Ovary (tissue), 9 donors: ENCODE data around the gene SNCA. TPM values are rescaled to one million over a fixed set of nuclear protein-coding genes. Genes with fewer than 3 reads are reported as not detected.

Experiments used
- DNase-seq, 5 donors: peaks; one replicate each; pipeline ENCODE4 v3.0.0-alpha.2; 2019 to 2020
- H3K27ac ChIP-seq, 2 donors: fragments of 200-600 bp; one replicate each; pipeline versions ENCODE4 v1.5.1 to v1.8.0; 2019 to 2022
- H3K27me3 ChIP-seq: fragments of 200-600 bp; one replicate; pipeline ENCODE4 v1.8.0; 2022
- H3K36me3 ChIP-seq: fragments of 200-600 bp; sonication (generic); one replicate; pipeline ENCODE4 v1.5.1; 2019
- H3K4me1 ChIP-seq: one replicate; pipeline ENCODE4 v1.8.1; 2013; ENCODE audit warnings: mild to moderate bottlenecking, moderate library complexity; ENCODE audit not compliant: insufficient read depth
- H3K4me3 ChIP-seq: fragments of 200-600 bp; sonication (generic); one replicate; pipeline ENCODE4 v1.5.1; 2017
- H3K9me3 ChIP-seq, 2 donors: fragments of 200-600 bp in 1 of 2; sonication (generic) in 1 of 2; one replicate each; pipeline versions ENCODE4 v1.5.1 to v1.8.1; 2013 to 2019; ENCODE audit warnings: mild to moderate bottlenecking in 1 of 2, moderate library complexity in 1 of 2
- EP300 ChIP-seq: sonication (generic); formaldehyde crosslinking; IDR thresholded peaks from one replicate; pipeline ENCODE4 v1.6.1; 2017; ENCODE audit warnings: antibody characterized with exemption
- POLR2A ChIP-seq: fragments of 450-650 bp; IDR thresholded peaks from one replicate; pipeline ENCODE4 v1.6.1; 2017; ENCODE audit warnings: antibody characterized with exemption, mild to moderate bottlenecking, moderate library complexity
- WGBS, 3 donors: extraction: QIAGEN DNeasy Blood & Tissue Kit in 1 of 3; methylation state at CpG; one replicate each; pipeline versions ENCODE4 v1.1.5 to v1.1.7; 2013 to 2017; 5-methylcytosine and 5-hydroxymethylcytosine counted together
- intact Hi-C, 4 donors: fragments of 100-400 bp; cut with DNase I; formaldehyde crosslinking; loops; one replicate each; pipeline versions ENCODE4 v1.11.0 to v1.15.1; 2022 to 2023
- polyA plus RNA-seq, 2 donors: library from polyadenylated mRNA; stranded (reverse); fragments of 200-250 nt in 1 of 2; fragments of 350-450 nt in 1 of 2; fragmentation: Illumina TruSeq in 1 of 2; extraction: RNeasy Lipid Tissue Mini Kit (QIAGEN cat#74804) in 1 of 2; gene quantifications; one replicate each; pipeline ENCODE4 v1.2.3, GENCODE V29; 2013 to 2014
- total RNA-seq, 7 donors: library from RNA; depleted of rRNA in 2 of 7; stranded (reverse); fragments of >200 nt in 2 of 7; fragmentation: NEBNext Ultra II Directional in 3 of 7; extraction: Animal tissue kit (Norgen Biotek cat#: 25700) in 3 of 7; gene quantifications; one replicate each; pipeline versions ENCODE4 v1.1.0 to v1.2.4, GENCODE V29; 2016 to 2023
- TF ChIP-seq, protein P1 (sequence below), 3 donors: fragments of 450-650 bp in 2 of 3; fragments of 200-600 bp in 1 of 3; IDR thresholded peaks; one replicate each; pipeline versions ENCODE4 v1.5.1 to v1.8.0; 2016 to 2022; ENCODE audit warnings: antibody characterized with exemption in 3 of 3, mild to moderate bottlenecking in 1 of 3
- donor health status: DM: no; HTN: no; CAD: no; lungs with moderate emphysema.
- donor health status: DM: no; HTN: no; CAD: no.
- donor health status: Bipolar disorder and iron deficiency.
- donor health status: DM: yes; HTN: yes; CAD: no.
- donor health status: DM: no; HTN: no; CAD: no.
- donor health status: DM: yes; HTN: yes; CAD: no.

Gene SNCA
- total and polyA plus RNA-seq, 9 donors: 7.6 to 69.8 (median 24.4) TPM

- intact Hi-C loops: no loop called here
- no peaks in the 10 kb centered on the region for H3K4me1 ChIP-seq
- no peaks in the 10 kb centered on the region for H3K27me3 ChIP-seq
- no peak overlapping the region for H3K4me3 ChIP-seq
- TF ChIP-seq EP300 (no peak), POLR2A (no peak)
- TF ChIP-seq, protein P1, sequence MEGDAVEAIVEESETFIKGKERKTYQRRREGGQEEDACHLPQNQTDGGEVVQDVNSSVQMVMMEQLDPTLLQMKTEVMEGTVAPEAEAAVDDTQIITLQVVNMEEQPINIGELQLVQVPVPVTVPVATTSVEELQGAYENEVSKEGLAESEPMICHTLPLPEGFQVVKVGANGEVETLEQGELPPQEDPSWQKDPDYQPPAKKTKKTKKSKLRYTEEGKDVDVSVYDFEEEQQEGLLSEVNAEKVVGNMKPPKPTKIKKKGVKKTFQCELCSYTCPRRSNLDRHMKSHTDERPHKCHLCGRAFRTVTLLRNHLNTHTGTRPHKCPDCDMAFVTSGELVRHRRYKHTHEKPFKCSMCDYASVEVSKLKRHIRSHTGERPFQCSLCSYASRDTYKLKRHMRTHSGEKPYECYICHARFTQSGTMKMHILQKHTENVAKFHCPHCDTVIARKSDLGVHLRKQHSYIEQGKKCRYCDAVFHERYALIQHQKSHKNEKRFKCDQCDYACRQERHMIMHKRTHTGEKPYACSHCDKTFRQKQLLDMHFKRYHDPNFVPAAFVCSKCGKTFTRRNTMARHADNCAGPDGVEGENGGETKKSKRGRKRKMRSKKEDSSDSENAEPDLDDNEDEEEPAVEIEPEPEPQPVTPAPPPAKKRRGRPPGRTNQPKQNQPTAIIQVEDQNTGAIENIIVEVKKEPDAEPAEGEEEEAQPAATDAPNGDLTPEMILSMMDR (IDR thresholded peaks at IDR 0.05): no peak
- no peaks in the 10 kb centered on the region for H3K36me3 ChIP-seq
- H3K27ac ChIP-seq: no peak overlapping the region
- WGBS, 3 donors: 93 to 98% (median 95%) methylated on average over 4 of the region's 4 CpGs
- no peaks in the 10 kb centered on the region for H3K9me3 ChIP-seq
- DNase-seq: no peak
These were observed 151.3 kb downstream of the SNCA start for GRCh38 chr4:89685690-89686089.

GRCh38 chr4:89685277-89685676 is 151.7 kb downstream of the SNCA start:
- no peaks in the 10 kb centered on the region for H3K9me3 ChIP-seq
- intact Hi-C loops: no loop called here
- TF ChIP-seq, protein P1 (IDR thresholded peaks at IDR 0.05): no peak
- TF ChIP-seq POLR2A (no peak), EP300 (no peak)
- H3K27ac ChIP-seq: no peak overlapping the region
- DNase-seq: no peak
- WGBS, 3 donors: 82 to 91% (median 90%) methylated on average over 1 of the region's 1 CpG
- H3K4me1 ChIP-seq: no peaks in the 10 kb centered on the region
- no peak overlapping the region for H3K4me3 ChIP-seq
- no peaks in the 10 kb centered on the region for H3K27me3 ChIP-seq
- H3K36me3 ChIP-seq: no peaks in the 10 kb centered on the region

GRCh38 chr4:89684536-89684935 is 152.4 kb downstream of the SNCA start:
- H3K27me3 ChIP-seq: no peaks in the 10 kb centered on the region
- 96 to 99% (median 98%) methylated on average over 1 of the region's 1 CpG for WGBS, 3 donors
- no peak overlapping the region for H3K4me3 ChIP-seq
- no peaks in the 10 kb centered on the region for H3K9me3 ChIP-seq
- DNase-seq: no peak
- intact Hi-C loops: no loop called here
- TF ChIP-seq, protein P1 (IDR thresholded peaks at IDR 0.05): no peak
- TF ChIP-seq EP300: no peak
- TF ChIP-seq POLR2A: no peak
- no peaks in the 10 kb centered on the region for H3K36me3 ChIP-seq
- no peaks in the 10 kb centered on the region for H3K4me1 ChIP-seq
- no peak overlapping the region for H3K27ac ChIP-seq

DNA sequence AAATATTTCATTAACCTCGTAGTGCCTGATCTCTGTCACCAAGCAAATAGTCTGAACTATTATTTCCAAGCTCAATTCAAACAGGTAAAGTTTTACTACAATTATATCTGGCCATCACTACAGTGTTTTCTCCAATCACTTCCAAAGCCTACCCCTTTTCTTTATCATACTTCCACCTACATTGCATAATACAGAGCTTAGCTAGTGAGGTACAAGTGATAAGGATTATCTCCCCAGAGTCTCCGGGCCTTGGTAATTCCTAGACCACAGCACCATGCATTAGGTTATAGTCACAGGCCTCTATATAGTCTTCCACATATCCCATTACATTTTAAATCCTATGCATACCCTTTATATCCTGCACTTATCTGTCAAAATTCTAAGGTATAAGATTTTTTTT is 154.2 kb downstream of the SNCA start:
- Histone ChIP-seq H3K4me1 (no peaks in the 10 kb centered on the region), H3K27me3 (no peaks in the 10 kb centered on the region), H3K9me3 (no peaks in the 10 kb centered on the region), H3K27ac (no peak overlapping the region), H3K4me3 (no peak overlapping the region), H3K36me3 (no peaks in the 10 kb centered on the region)
- TF ChIP-seq POLR2A (no peak), EP300 (no peak)
- TF ChIP-seq, protein P1 (IDR thresholded peaks at IDR 0.05): no peak
- WGBS, 3 donors: 58 to 64% (median 60%) methylated on average over 2 of the region's 2 CpGs
- DNase-seq: no peak
- intact Hi-C loops: no loop called here
